Prostate gland (tissue), 2 donors: ENCODE data around the gene ECHDC1.

Experiments used
- CTCF ChIP-seq, 4 experiments: fragments of 200-600 bp in 2 of 4; fragments of 450-650 bp in 2 of 4; sonication (generic) in 2 of 4; IDR thresholded peaks; 1 replicate in 3 of 4; 2 replicates in 1 of 4; pipeline ENCODE4 v1.5.1; 2016 to 2019; ENCODE audit warnings: antibody characterized with exemption in 4 of 4, mild to moderate bottlenecking in 2 of 4, moderate library complexity in 2 of 4
- POLR2A ChIP-seq: fragments of 450-650 bp; IDR thresholded peaks from one replicate; pipeline ENCODE4 v1.6.1; 2016; ENCODE audit warnings: antibody characterized with exemption, mild to moderate bottlenecking
- POLR2AphosphoS5 ChIP-seq: sonication (generic); formaldehyde crosslinking; IDR thresholded peaks from one replicate; pipeline ENCODE4 v1.6.1; 2017; ENCODE audit warnings: antibody characterized with exemption

- TF ChIP-seq CTCF (IDR thresholded peaks at IDR 0.05), result peak; percentile 27 to 81 (median 78)
- no peak for TF ChIP-seq POLR2A
- peak; percentile 70 for TF ChIP-seq POLR2AphosphoS5
These were observed 77.1 kb downstream of the ECHDC1 start, which contains the start of gene RNF146 for GRCh38 chr6:127266178-127266891.
